BJ (cell line): Measurements from ENCODE around the gene RAD51B. TPM values are rescaled to one million over a fixed set of nuclear protein-coding genes. Genes with fewer than 3 reads are reported as not detected.

Source experiments
- CTCF ChIA-PET: fragments of 350-600 bp; formaldehyde crosslinking; extraction: SDS; loops from one replicate; lab custom pipeline; 2021; ENCODE audit warnings: antibody characterized with exemption, inconsistent platforms; lab: Yijun Ruan, JAX
- POLR2A ChIA-PET: fragments of 300-600 bp; sonication (Branson Sonifier 250); formaldehyde crosslinking; extraction: SDS; loops from one replicate; lab custom pipeline; 2021; ENCODE audit warnings: antibody characterized with exemption; lab: Charles Lee
- DNase-seq: peaks from one replicate; pipeline ENCODE4 v3.0.0-alpha.2; 2011; ENCODE audit warnings: low read depth
- H3K27me3 ChIP-seq: 2 replicates; pipeline ENCODE4 v1.6.0; 2011; ENCODE audit warnings: low read length; ENCODE audit not compliant: control insufficient read depth, insufficient read depth
- H3K36me3 ChIP-seq: 2 replicates; pipeline ENCODE4 v1.5.1; 2011; ENCODE audit warnings: low read length; ENCODE audit not compliant: control insufficient read depth, insufficient read depth
- H3K4me3 ChIP-seq: 2 replicates; pipeline ENCODE4 v1.5.1; 2011; ENCODE audit warnings: low read depth, mild to moderate bottlenecking, control low read depth, low read length
- CTCF ChIP-seq: IDR thresholded peaks from 2 replicates; pipeline ENCODE4 v1.5.1; 2011; ENCODE audit warnings: low read depth, mild to moderate bottlenecking, control low read depth, inconsistent platforms, low read length, moderate library complexity; ENCODE audit not compliant: insufficient read depth
- polyA plus RNA-seq: library from polyadenylated mRNA; depleted of rRNA; stranded (reverse); fragments of >200 nt; gene quantifications from 2 replicates; pipeline ENCODE4 v1.2.3, GENCODE V29; 2011

Gene RAD51B
- polyA plus RNA-seq, 1 experiment = 5.6 TPM

DNA sequence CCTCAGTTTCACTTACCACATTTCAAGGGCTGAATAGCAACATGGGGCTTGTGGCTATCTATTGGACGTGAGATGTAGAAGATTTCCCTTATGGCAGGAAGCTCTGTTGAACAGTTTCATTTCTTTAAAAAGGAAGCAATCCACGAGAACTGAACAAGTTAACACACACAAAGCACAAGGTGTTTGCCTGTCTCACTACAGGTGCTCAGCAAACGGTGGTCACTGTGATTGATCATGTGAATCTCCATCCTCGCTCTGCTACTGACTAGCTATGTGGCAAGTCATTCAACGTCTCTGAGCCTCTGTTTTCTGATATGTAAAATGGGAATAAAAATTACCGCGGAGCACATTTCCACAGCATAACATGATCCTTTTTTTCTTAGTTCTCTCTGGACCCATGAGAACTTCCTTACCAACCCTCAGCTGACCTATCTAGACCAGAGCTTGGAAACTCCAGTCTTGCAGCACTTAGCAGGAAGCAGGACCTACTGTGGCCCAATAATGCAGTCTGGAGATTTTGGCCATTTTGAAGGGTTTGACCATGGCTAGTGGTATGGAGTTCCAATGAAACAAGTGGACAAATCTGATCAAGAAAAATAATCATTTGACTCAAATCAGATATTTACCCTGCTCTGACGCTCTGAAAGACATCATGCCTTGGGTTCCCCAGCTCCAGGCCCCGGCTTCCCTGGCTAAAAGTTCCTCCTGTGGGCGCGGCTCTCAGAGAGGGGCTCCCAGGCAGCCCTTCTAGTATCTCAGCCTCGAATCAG lies 694.4 kb downstream of the RAD51B start:
- no peaks in the 10 kb centered on the region for H3K27me3 ChIP-seq
- no peak for DNase-seq
- H3K4me3 ChIP-seq = no peak overlapping the region
- ChIA-PET CTCF (no interaction called here), POLR2A (no interaction called here)
- TF ChIP-seq CTCF = no peak
- no peaks in the 10 kb centered on the region for H3K36me3 ChIP-seq

GRCh38 chr14:68514608-68515194 lies 695.1 kb downstream of the RAD51B start:
- no peak for DNase-seq
- TF ChIP-seq CTCF = no peak
- CTCF ChIA-PET = no interaction called here
- no peaks in the 10 kb centered on the region for H3K27me3 ChIP-seq
- no peaks in the 10 kb centered on the region for H3K36me3 ChIP-seq
- POLR2A ChIA-PET = no interaction called here
- H3K4me3 ChIP-seq = no peak overlapping the region

GRCh38 chr14:68516342-68516741 lies 696.8 kb downstream of the RAD51B start:
- H3K36me3 ChIP-seq = no peaks in the 10 kb centered on the region
- TF ChIP-seq CTCF = no peak
- POLR2A ChIA-PET = no interaction called here
- CTCF ChIA-PET = interaction anchor here (1.1 to 1.2 kb wide), 2 partner anchors 10 to 16 kb away, joined by 3 read pairs; no protein-coding TSS in a partner anchor
- H3K27me3 ChIP-seq = no peaks in the 10 kb centered on the region
- DNase-seq = no peak
- H3K4me3 ChIP-seq = no peak overlapping the region

DNA sequence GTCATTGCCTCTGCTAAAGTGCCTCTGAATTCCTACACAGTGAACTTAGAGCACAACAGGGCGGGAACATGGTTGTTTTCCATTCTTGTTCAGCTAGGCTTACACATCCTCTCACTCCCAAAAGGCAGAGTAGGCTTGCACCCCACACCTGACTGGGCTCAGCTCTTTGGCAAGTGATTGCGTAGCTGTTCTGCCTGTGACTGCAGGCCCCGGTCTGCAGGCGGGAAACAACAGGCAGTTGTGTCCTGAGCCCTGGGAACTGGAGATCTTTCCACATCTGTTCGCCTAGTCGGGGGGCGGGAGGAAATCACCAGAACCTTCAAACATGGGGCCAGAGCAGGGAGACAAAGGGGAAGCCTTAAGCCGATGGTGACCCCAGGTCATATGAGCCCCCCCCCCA lies 698.6 kb downstream of the RAD51B start:
- CTCF ChIA-PET = interaction anchor here (1.0 to 1.9 kb wide), 3 partner anchors 11 to 29 kb away, joined by 3 to 5 read pairs (median 3); no protein-coding TSS in a partner anchor
- no peaks in the 10 kb centered on the region for H3K36me3 ChIP-seq

More for the DNA sequence above, 698.6 kb downstream of the RAD51B start:
- POLR2A ChIA-PET = no interaction called here
- no peak for TF ChIP-seq CTCF
- no peaks in the 10 kb centered on the region for H3K27me3 ChIP-seq
- no peak overlapping the region for H3K4me3 ChIP-seq
- no peak for DNase-seq
